Activated CD8-positive, alpha-beta T cell treated with anti-CD3 and anti-CD28 coated beads for 36 hours (primary cell): ENCODE data around the gene MICAL3. TPM values are rescaled to one million over a fixed set of nuclear protein-coding genes. Genes with fewer than 3 reads are reported as not detected.

Experiments
- ATAC-seq: fragments of 200-7000 bp; cut with Tn5 transposase; one replicate; pipeline ENCODE4 v1.10.0; 2021; ENCODE audit warnings: mild to moderate bottlenecking, moderate library complexity
- CTCF ChIA-PET: fragments of 350-600 bp; sonication (Branson Sonifier 250); formaldehyde crosslinking; loops from one replicate; lab custom pipeline; 2021; ENCODE audit warnings: antibody characterized with exemption; lab: Charles Lee
- POLR2A ChIA-PET: fragments of 350-600 bp; sonication (Branson Sonifier 250); formaldehyde crosslinking; loops from one replicate; lab custom pipeline; 2021; ENCODE audit warnings: antibody characterized with exemption; lab: Charles Lee
- DNase-seq: peaks from one replicate; pipeline ENCODE4 v3.0.0-alpha.2; 2020
- H3K27ac Mint-ChIP-seq: one replicate; pipeline ENCODE4 v1.8.0; 2021; ENCODE audit warnings: mild to moderate bottlenecking, mixed read lengths
- H3K27me3 Mint-ChIP-seq: one replicate; pipeline ENCODE4 v1.8.0; 2021; ENCODE audit warnings: mixed read lengths
- H3K36me3 Mint-ChIP-seq: one replicate; pipeline ENCODE4 v1.8.0; 2021; ENCODE audit warnings: low read depth, mixed read lengths
- H3K4me1 Mint-ChIP-seq: one replicate; pipeline ENCODE4 v1.8.0; 2021; ENCODE audit warnings: low read depth, mixed read lengths
- H3K4me3 Mint-ChIP-seq: one replicate; pipeline ENCODE4 v1.8.0; 2021; ENCODE audit warnings: mild to moderate bottlenecking, moderate library complexity, mixed read lengths
- H3K9me3 Mint-ChIP-seq: one replicate; pipeline ENCODE4 v1.8.0; 2021; ENCODE audit warnings: mixed read lengths
- intact Hi-C: fragments of 100-400 bp; cut with micrococcal nuclease; formaldehyde crosslinking; loops from one replicate; pipeline ENCODE4 v1.10.0; 2022
- total RNA-seq, 2 experiments: library from RNA; stranded (reverse); gene quantifications; one replicate each; pipeline ENCODE4 v1.2.3, GENCODE V29; 2021
- TF ChIP-seq, protein P1 (sequence below): fragments of 200-600 bp; IDR thresholded peaks from one replicate; pipeline ENCODE4 v1.8.0; 2022; ENCODE audit warnings: antibody characterized with exemption, mild to moderate bottlenecking

The MICAL3 gene
- total RNA-seq, 2 experiments from 2014 or later, result 31.6 to 32.4 TPM

DNA sequence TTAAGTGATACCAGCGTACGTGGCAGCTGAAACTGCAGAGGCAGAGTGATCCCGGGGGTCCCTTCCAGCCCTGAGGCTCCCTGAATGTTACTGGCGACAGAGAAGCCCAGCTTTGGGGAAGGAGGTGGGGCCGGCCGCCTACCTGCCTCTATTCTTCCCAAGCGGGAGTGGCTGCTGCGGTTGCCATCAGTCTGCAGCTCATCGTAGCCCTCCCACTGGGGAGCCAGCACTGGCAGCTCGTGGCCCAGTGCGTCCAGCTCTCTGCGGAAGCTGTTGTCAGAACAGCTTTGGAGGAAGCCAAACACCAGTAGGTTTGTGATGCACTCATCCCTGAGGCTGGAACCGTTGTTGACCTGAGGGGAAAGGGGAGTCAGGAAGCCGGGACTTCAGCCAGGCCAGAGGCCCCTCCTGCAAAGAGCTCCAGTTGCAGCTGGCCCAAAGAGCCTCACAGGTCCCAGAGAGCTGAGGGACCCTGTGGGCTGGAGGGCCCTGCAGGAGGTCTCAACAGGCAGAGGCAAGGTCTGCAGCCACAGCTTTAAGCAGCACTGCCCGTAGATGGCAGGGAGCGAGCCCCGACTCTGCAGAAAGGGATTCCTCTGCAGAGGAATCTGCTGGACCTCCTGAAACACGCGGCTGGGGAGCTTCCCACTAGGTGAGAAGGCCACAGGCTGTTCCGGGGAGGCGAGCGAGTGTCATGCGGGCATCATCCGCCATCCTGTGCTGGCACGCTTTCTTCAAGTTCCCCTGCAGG is 280.5 kb downstream of the MICAL3 start:
- TF ChIP-seq, protein P1, sequence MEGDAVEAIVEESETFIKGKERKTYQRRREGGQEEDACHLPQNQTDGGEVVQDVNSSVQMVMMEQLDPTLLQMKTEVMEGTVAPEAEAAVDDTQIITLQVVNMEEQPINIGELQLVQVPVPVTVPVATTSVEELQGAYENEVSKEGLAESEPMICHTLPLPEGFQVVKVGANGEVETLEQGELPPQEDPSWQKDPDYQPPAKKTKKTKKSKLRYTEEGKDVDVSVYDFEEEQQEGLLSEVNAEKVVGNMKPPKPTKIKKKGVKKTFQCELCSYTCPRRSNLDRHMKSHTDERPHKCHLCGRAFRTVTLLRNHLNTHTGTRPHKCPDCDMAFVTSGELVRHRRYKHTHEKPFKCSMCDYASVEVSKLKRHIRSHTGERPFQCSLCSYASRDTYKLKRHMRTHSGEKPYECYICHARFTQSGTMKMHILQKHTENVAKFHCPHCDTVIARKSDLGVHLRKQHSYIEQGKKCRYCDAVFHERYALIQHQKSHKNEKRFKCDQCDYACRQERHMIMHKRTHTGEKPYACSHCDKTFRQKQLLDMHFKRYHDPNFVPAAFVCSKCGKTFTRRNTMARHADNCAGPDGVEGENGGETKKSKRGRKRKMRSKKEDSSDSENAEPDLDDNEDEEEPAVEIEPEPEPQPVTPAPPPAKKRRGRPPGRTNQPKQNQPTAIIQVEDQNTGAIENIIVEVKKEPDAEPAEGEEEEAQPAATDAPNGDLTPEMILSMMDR, result no peak
- intact Hi-C loops, result no loop called here
- ATAC-seq, result no peak
- DNase-seq, result no peak
- H3K27ac Mint-ChIP-seq, result no peak overlapping the region
- H3K36me3 Mint-ChIP-seq, result no peaks in the 10 kb centered on the region
- ChIA-PET POLR2A (no interaction called here), CTCF (interaction anchor here (0.7 to 9.7 kb wide), 13 partner anchors 10 to 332 kb away, joined by 3 to 137 read pairs (median 8); no protein-coding TSS in a partner anchor)
- no peaks in the 10 kb centered on the region for H3K27me3 Mint-ChIP-seq
- peaks cover 5% of the 10 kb centered on the region for H3K4me1 Mint-ChIP-seq
- no peak overlapping the region for H3K4me3 Mint-ChIP-seq
- H3K9me3 Mint-ChIP-seq, result no peaks in the 10 kb centered on the region

DNA sequence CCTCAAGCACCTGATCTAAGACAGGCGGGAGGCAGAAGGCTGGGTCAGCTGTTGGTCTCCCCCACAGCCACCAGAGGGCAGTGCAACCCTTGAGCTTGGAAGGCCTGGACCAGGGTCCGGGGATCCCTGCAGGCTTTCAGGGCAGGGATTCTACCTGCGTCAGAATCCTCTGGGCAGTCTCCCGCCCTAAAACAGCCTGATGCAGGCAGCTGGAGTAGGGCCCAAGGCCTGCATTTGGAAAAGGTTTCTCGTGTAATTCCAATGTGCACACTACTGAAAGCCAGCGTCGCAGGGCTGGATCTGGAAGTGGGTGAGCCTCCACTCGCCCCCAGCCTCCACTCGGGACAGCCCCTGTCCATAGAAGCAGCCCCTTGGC is 281.8 kb downstream of the MICAL3 start:
- POLR2A ChIA-PET, result interaction anchor here (0.7 to 1.0 kb wide), 3 partner anchors 15 to 37 kb away, joined by 3 to 4 read pairs (median 3); no protein-coding TSS in a partner anchor
- ATAC-seq (peak; percentile 97), DNase-seq (peak; percentile 80)
- no peak overlapping the region for H3K27ac Mint-ChIP-seq
- intact Hi-C loops, result no loop called here
- peaks cover 5% of the 10 kb centered on the region for H3K4me1 Mint-ChIP-seq
- no peaks in the 10 kb centered on the region for H3K27me3 Mint-ChIP-seq
- TF ChIP-seq, protein P1, result peak; percentile 91
- no peak overlapping the region for H3K4me3 Mint-ChIP-seq
- no peaks in the 10 kb centered on the region for H3K9me3 Mint-ChIP-seq
- no peaks in the 10 kb centered on the region for H3K36me3 Mint-ChIP-seq
- CTCF ChIA-PET, result interaction anchor here (0.7 to 9.7 kb wide), 25 partner anchors 9 to 333 kb away, joined by 3 to 137 read pairs (median 6); partner anchors contain the start of gene BID

DNA sequence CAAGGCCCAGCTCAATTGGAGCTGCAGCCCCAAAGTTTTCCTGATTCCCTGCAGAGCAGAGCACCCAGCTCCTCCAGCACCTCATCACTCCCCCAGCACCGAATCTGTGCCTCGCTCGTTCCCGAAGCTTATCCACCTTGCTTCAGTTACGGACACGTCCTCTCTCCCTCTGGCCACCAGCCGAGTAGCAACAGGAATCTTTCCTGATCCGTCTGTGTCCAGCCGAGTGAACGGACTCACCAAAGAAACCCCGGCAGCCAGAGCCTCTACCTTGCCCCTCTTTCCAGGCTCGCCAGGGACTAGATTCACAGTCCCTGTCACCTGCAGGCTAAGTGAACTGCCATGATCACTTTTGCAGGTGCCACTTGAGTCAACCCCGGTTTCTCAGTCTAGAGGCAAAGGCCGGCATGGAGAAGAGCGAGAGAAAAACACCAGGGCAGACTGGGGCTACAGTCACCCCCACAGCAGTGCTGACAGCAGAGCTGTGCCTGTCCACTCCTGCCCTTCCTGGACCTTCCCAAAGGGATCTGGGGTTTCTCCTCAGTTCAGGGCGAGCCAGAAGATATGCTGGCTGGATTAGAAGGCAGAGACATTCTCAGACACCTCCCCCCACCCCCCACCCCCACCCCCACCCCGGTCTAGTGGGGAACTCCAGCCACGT is 282.4 kb downstream of the MICAL3 start:
- ATAC-seq, result no peak
- ChIA-PET CTCF (interaction anchor here (0.7 to 9.7 kb wide), 24 partner anchors 8 to 334 kb away, joined by 3 to 137 read pairs (median 7); partner anchors contain the start of gene BID), POLR2A (interaction anchor here (0.7 to 1.0 kb wide), 2 partner anchors 38 to 39 kb away, joined by 3 to 4 read pairs; no protein-coding TSS in a partner anchor)
- Mint-ChIP-seq H3K27ac (no peak overlapping the region), H3K27me3 (no peaks in the 10 kb centered on the region), H3K4me3 (no peak overlapping the region), H3K9me3 (no peaks in the 10 kb centered on the region), H3K36me3 (no peaks in the 10 kb centered on the region), H3K4me1 (peaks cover 5% of the 10 kb centered on the region)
- TF ChIP-seq, protein P1, result no peak
- no peak for DNase-seq
- intact Hi-C loops, result no loop called here

DNA sequence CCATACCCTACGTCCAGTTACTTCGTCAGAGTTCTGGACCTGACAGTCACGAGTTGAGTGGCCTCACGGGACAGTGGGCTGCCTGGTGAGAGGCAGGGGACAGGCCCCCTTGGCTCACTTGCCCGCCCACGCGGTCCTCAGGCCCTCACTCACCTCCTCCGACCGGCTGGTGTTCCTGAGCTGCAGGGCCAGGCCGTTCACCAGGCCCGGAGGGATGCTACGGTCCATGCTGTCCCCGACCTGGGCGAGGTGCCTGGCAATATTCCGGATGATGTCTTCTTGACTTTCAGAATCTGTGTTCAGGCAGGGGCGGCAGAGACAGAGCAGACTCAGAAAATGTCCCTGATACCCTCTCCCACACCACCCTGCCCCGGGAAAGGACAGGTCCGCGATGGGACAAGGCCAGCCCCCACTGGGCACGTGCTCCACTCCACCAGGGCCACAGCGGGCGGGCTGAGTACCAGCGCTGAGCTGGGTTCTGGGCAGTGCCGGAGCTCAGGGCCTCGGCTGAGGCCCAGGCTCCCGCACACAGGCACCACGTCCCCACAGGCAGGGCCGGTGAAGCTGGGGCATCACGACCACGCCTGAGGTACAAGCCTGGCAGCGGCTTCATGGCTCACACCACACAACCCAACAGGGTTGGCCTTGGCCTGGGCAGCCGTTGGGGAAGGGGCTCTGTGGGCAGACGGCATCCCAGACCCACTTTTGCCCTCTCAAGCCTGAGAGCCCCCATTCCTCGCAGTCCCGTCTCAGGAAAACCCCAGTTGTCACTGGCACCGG is 285.0 kb downstream of the MICAL3 start:
- ChIA-PET POLR2A (no interaction called here), CTCF (interaction anchor here (1.1 to 9.7 kb wide), 5 partner anchors 14 to 663 kb away, joined by 3 to 137 read pairs (median 17); no protein-coding TSS in a partner anchor)
- Mint-ChIP-seq H3K36me3 (no peaks in the 10 kb centered on the region), H3K4me3 (no peak overlapping the region), H3K9me3 (no peaks in the 10 kb centered on the region), H3K4me1 (peaks cover 11% of the 10 kb centered on the region), H3K27me3 (no peaks in the 10 kb centered on the region), H3K27ac (no peak overlapping the region)
- TF ChIP-seq, protein P1, result no peak
- intact Hi-C loops, result no loop called here
- DNase-seq (no peak), ATAC-seq (no peak)
